ENCODE data around the gene SPTBN5.
A peak's percentile ranks its signal among the peaks of the same experiment; 100 is the strongest.

The SPTBN5 gene

GRCh38 chr15:41893422-41894250, at the start of gene SPTBN5:
TSS of gene SPTBN5 (minus strand) at chr15:41894053. CDS start at chr15:41893497, 556 bp downstream.
- DNase-seq (ENCODE audit: low read depth in 1 of 2, low spot score in 1 of 2) = no peak
- no peak for TF ChIP-seq JUND (IDR thresholded peaks at IDR 0.05; ENCODE audit: low read depth)
- in situ Hi-C loops (cut with HindIII; ENCODE audit: low pct_unique_long_range_greater_than_20kb, low sequenced_read_pairs) = no loop called here

- in situ Hi-C loops (cut with HindIII; ENCODE audit: low pct_unique_long_range_greater_than_20kb, low sequenced_read_pairs) = no loop called here
- no peak for TF ChIP-seq JUND (IDR thresholded peaks at IDR 0.05; ENCODE audit: low read depth)
- no peak for DNase-seq (ENCODE audit: low read depth in 1 of 2, low spot score in 1 of 2)
Measured at GRCh38 chr15:41942886-41943285, 49.0 kb upstream of the SPTBN5 start.

- in situ Hi-C loops (cut with HindIII; ENCODE audit: low pct_unique_long_range_greater_than_20kb, low sequenced_read_pairs) = no loop called here
- DNase-seq (ENCODE audit: low read depth in 1 of 2, low spot score in 1 of 2) = no peak
- TF ChIP-seq JUND (IDR thresholded peaks at IDR 0.05; ENCODE audit: low read depth) = no peak
Measured at GRCh38 chr15:41941644-41942415, 48.0 kb upstream of the SPTBN5 start.

GRCh38 chr15:41940441-41940857, 46.6 kb upstream of the SPTBN5 start:
- in situ Hi-C loops (cut with HindIII; ENCODE audit: low pct_unique_long_range_greater_than_20kb, low sequenced_read_pairs) = no loop called here
- TF ChIP-seq JUND (IDR thresholded peaks at IDR 0.05; ENCODE audit: low read depth) = no peak
- DNase-seq (ENCODE audit: low read depth in 1 of 2, low spot score in 1 of 2) = no peak

- no peak for TF ChIP-seq JUND (IDR thresholded peaks at IDR 0.05; ENCODE audit: low read depth)
- in situ Hi-C loops (cut with HindIII; ENCODE audit: low pct_unique_long_range_greater_than_20kb, low sequenced_read_pairs) = no loop called here
- DNase-seq (ENCODE audit: low read depth in 1 of 2, low spot score in 1 of 2) = no peak
Measured at GRCh38 chr15:41939986-41940385, 46.1 kb upstream of the SPTBN5 start.

GRCh38 chr15:41937568-41937923, 43.7 kb upstream of the SPTBN5 start:
- in situ Hi-C loops (cut with HindIII; ENCODE audit: low pct_unique_long_range_greater_than_20kb, low sequenced_read_pairs) = no loop called here
- no peak for TF ChIP-seq JUND (IDR thresholded peaks at IDR 0.05; ENCODE audit: low read depth)
- no peak for DNase-seq (ENCODE audit: low read depth in 1 of 2, low spot score in 1 of 2)

GRCh38 chr15:41936649-41937567, 43.1 kb upstream of the SPTBN5 start:
- peak in 1 of 2 experiments; percentile 29 for DNase-seq (ENCODE audit: low read depth in 1 of 2, low spot score in 1 of 2)
- TF ChIP-seq JUND (IDR thresholded peaks at IDR 0.05; ENCODE audit: low read depth) = no peak
- in situ Hi-C loops (cut with HindIII; ENCODE audit: low pct_unique_long_range_greater_than_20kb, low sequenced_read_pairs) = no loop called here

- no peak for TF ChIP-seq JUND (IDR thresholded peaks at IDR 0.05; ENCODE audit: low read depth)
- in situ Hi-C loops (cut with HindIII; ENCODE audit: low pct_unique_long_range_greater_than_20kb, low sequenced_read_pairs) = no loop called here
- no peak for DNase-seq (ENCODE audit: low read depth in 1 of 2, low spot score in 1 of 2)
Measured at GRCh38 chr15:41936155-41936554, 42.3 kb upstream of the SPTBN5 start.

- peak in 1 of 2 experiments; percentile 61 for DNase-seq (ENCODE audit: low read depth in 1 of 2, low spot score in 1 of 2)
- in situ Hi-C loops (cut with HindIII; ENCODE audit: low pct_unique_long_range_greater_than_20kb, low sequenced_read_pairs) = no loop called here
- TF ChIP-seq JUND (IDR thresholded peaks at IDR 0.05; ENCODE audit: low read depth) = no peak
Measured at GRCh38 chr15:41935566-41936020, 41.7 kb upstream of the SPTBN5 start.

- peak in 1 of 2 experiments; percentile 50 for DNase-seq (ENCODE audit: low read depth in 1 of 2, low spot score in 1 of 2)
- no peak for TF ChIP-seq JUND (IDR thresholded peaks at IDR 0.05; ENCODE audit: low read depth)
- in situ Hi-C loops (cut with HindIII; ENCODE audit: low pct_unique_long_range_greater_than_20kb, low sequenced_read_pairs) = no loop called here
Measured at GRCh38 chr15:41934843-41935242, 41.0 kb upstream of the SPTBN5 start.

- in situ Hi-C loops (cut with HindIII; ENCODE audit: low pct_unique_long_range_greater_than_20kb, low sequenced_read_pairs) = no loop called here
- TF ChIP-seq JUND (IDR thresholded peaks at IDR 0.05; ENCODE audit: low read depth) = no peak
- no peak for DNase-seq (ENCODE audit: low read depth in 1 of 2, low spot score in 1 of 2)
Measured at GRCh38 chr15:41933771-41934170, 39.9 kb upstream of the SPTBN5 start.

- in situ Hi-C loops (cut with HindIII; ENCODE audit: low pct_unique_long_range_greater_than_20kb, low sequenced_read_pairs) = no loop called here
- TF ChIP-seq JUND (IDR thresholded peaks at IDR 0.05; ENCODE audit: low read depth) = no peak
- DNase-seq (ENCODE audit: low read depth in 1 of 2, low spot score in 1 of 2) = no peak
Measured at GRCh38 chr15:41933326-41933725, 39.5 kb upstream of the SPTBN5 start.

Data from T47D (cell line).